HepG2 (cell line): ENCODE measurements around the gene MARF1. TPM values are rescaled to one million over a fixed set of nuclear protein-coding genes. Genes with fewer than 3 reads are reported as not detected.

Experiments used
- ATAC-seq: fragments of 200-7000 bp; cut with Tn5 transposase; 3 replicates; pipeline ENCODE4 v1.9.1; 2020; ENCODE audit warnings: mild to moderate bottlenecking, moderate library complexity
- BruUV-seq: library from RNA; stranded (reverse); fragments of 400-500 nt; replicated peaks from 2 replicates; lab custom pipeline; 2021; lab: Mats Ljungman, UMichigan
- CTCF ChIA-PET: fragments of 300-600 bp; formaldehyde crosslinking; extraction: SDS; loops from one replicate; lab custom pipeline; 2021; ENCODE audit warnings: low total read pairs, inconsistent platforms, low intra/inter-chr PET ratio; lab: Yijun Ruan, JAX
- POLR2A ChIA-PET: fragments of 350-600 bp; sonication (Branson Sonifier 250); formaldehyde crosslinking; loops from one replicate; lab custom pipeline; 2020; ENCODE audit warnings: antibody characterized with exemption, inconsistent platforms; lab: Yijun Ruan, JAX
- DNase-seq: peaks from one replicate; pipeline ENCODE4 v3.0.0-alpha.2; 2015; ENCODE audit warnings: low spot score
- FAIRE-seq: peaks from 3 replicates; lab custom pipeline; 2011; peaks lifted over from hg19 to GRCh38; lab: Jason Lieb, UNC
- H2AFZ ChIP-seq: one replicate; pipeline ENCODE4 v1.6.1; 2011; ENCODE audit warnings: low read length, inconsistent platforms
- H3K27ac ChIP-seq: fragments of 300-600 bp; 3 replicates; pipeline ENCODE4 v1.8.0; 2011; ENCODE audit warnings: mixed run types, mild to moderate bottlenecking, mixed read lengths, low read length, inconsistent platforms; ENCODE audit not compliant: insufficient read depth; ENCODE audit errors: extremely low read length
- H3K27me3 ChIP-seq, 2 experiments: fragments of 200-600 bp in 1 of 2; 2 replicates in 1 of 2; 3 replicates in 1 of 2; pipeline versions ENCODE4 v1.6.0 to v1.8.0; 2011; ENCODE audit warnings: low read length in 2 of 2, mild to moderate bottlenecking in 2 of 2, moderate library complexity in 2 of 2, inconsistent platforms in 1 of 2; ENCODE audit not compliant: insufficient read depth in 2 of 2, control insufficient read depth in 1 of 2
- H3K36me3 ChIP-seq, 2 experiments: fragments of 200-600 bp in 1 of 2; replicated peaks in 1 of 2; 2 replicates in 1 of 2; 3 replicates in 1 of 2; pipeline versions ENCODE4 v1.5.1 to v1.8.0; 2011; ENCODE audit warnings: low read length in 2 of 2, inconsistent platforms in 1 of 2; ENCODE audit not compliant: insufficient read depth in 2 of 2, control insufficient read depth in 1 of 2
- H3K4me1 ChIP-seq: 2 replicates; pipeline ENCODE4 v1.5.1; 2012; ENCODE audit warnings: low read length, inconsistent platforms; ENCODE audit not compliant: insufficient read depth
- H3K4me2 ChIP-seq: 2 replicates; pipeline ENCODE4 v1.6.0; 2011; ENCODE audit warnings: low read depth, low read length, inconsistent platforms
- H3K4me3 ChIP-seq, 3 experiments: fragments of 200-600 bp in 1 of 3; sonication (generic), shearing (Covaris generic) in 1 of 3; replicated peaks in 1 of 3; 2 replicates each; pipeline ENCODE4 v1.5.1; 2011 to 2016; ENCODE audit warnings: low read length in 3 of 3, inconsistent platforms in 2 of 3, low read depth in 2 of 3, mild to moderate bottlenecking in 2 of 3, control low read depth in 1 of 3, mixed read lengths in 1 of 3; ENCODE audit not compliant: insufficient read depth in 1 of 3
- H3K79me2 ChIP-seq: one replicate; pipeline ENCODE4 v1.6.1; 2011; ENCODE audit warnings: low read length, inconsistent platforms; ENCODE audit not compliant: insufficient read depth
- H3K9ac ChIP-seq: 2 replicates; pipeline ENCODE4 v1.6.0; 2011; ENCODE audit warnings: mild to moderate bottlenecking, low read depth, low read length, inconsistent platforms; ENCODE audit not compliant: insufficient read depth
- H3K9me3 ChIP-seq: 2 replicates; pipeline ENCODE4 v1.5.1; 2012; ENCODE audit warnings: mild to moderate bottlenecking, low read length
- H4K20me1 ChIP-seq: 2 replicates; pipeline ENCODE4 v1.6.0; 2011; ENCODE audit warnings: inconsistent platforms, mild to moderate bottlenecking, low read length, moderate library complexity; ENCODE audit not compliant: insufficient read depth
- ARID2 ChIP-seq: sonication (generic); formaldehyde crosslinking; IDR thresholded peaks from 2 replicates; pipeline ENCODE4 v1.8.1; 2022; ENCODE audit warnings: mild to moderate bottlenecking, missing genetic modification reagents, borderline replicate concordance
- FOSL2 ChIP-seq: sonication (generic); formaldehyde crosslinking; IDR thresholded peaks from 2 replicates; pipeline ENCODE4 v1.4.0; 2020; ENCODE audit warnings: missing genetic modification reagents
- FOXK1 ChIP-seq: sonication (generic); formaldehyde crosslinking; IDR thresholded peaks from 2 replicates; pipeline ENCODE4 v1.4.0; 2020; ENCODE audit warnings: low read depth, missing genetic modification reagents, borderline replicate concordance
- KAT8 ChIP-seq: IDR thresholded peaks from 2 replicates; pipeline ENCODE4 v1.6.1; 2016; ENCODE audit warnings: missing genetic modification reagents, missing compliant biosample characterization
- SAP130 ChIP-seq: IDR thresholded peaks from 2 replicates; pipeline ENCODE4 v1.6.1; 2016; ENCODE audit warnings: low read depth
- TEAD3 ChIP-seq: optimal IDR thresholded peaks from 2 replicates; pipeline ENCODE3; 2016; ENCODE audit warnings: borderline replicate concordance
- TGIF2 ChIP-seq: IDR thresholded peaks from 2 replicates; pipeline ENCODE4 v1.6.1; 2016; ENCODE audit warnings: control low read depth, missing compliant biosample characterization
- ZBTB25 ChIP-seq: IDR thresholded peaks from 2 replicates; pipeline ENCODE4 v1.6.1; 2018; ENCODE audit warnings: missing genetic modification reagents
- ZNF12 ChIP-seq: sonication (generic); formaldehyde crosslinking; IDR thresholded peaks from 2 replicates; pipeline ENCODE4 v1.5.0; 2020; ENCODE audit warnings: missing genetic modification reagents
- ZNF510 ChIP-seq: sonication (generic); formaldehyde crosslinking; IDR thresholded peaks from 2 replicates; pipeline ENCODE4 v1.4.0; 2020; ENCODE audit warnings: low read depth, mild to moderate bottlenecking, missing genetic modification reagents
- ZNF761 ChIP-seq: sonication (generic); formaldehyde crosslinking; conservative IDR thresholded peaks from 2 replicates; pipeline ENCODE4 v1.4.0; 2020; ENCODE audit warnings: mild to moderate bottlenecking, missing genetic modification reagents
- ZSCAN9 ChIP-seq: IDR thresholded peaks from 2 replicates; pipeline ENCODE4 v1.6.1; 2016; ENCODE audit warnings: borderline replicate concordance
- WGBS: methylation state at CpG from one replicate; pipeline ENCODE4 v1.1.6; 2017; ENCODE audit warnings: low lambda C conversion rate; 5-methylcytosine and 5-hydroxymethylcytosine counted together
- in situ Hi-C: cut with HindIII; loops from 2 replicates; pipeline ENCODE4 v1.10.0; 2017; ENCODE audit warnings: low pct_unique_long_range_greater_than_20kb; ENCODE audit not compliant: extremely low pct_ligation_motif_present
- intact Hi-C: fragments of 100-400 bp; cut with micrococcal nuclease; formaldehyde crosslinking; loops from one replicate; pipeline ENCODE4 v1.10.0; 2022; ENCODE audit not compliant: unreplicated experiment
- polyA plus RNA-seq, 8 experiments: library from polyadenylated mRNA; depleted of rRNA in 3 of 8; stranded (reverse) in 7 of 8; unstranded in 1 of 8; fragments of >200 nt; fragmentation: Illumina TruSeq in 4 of 8; extraction: Trizol in 4 of 8; gene quantifications; 2 replicates each; pipeline versions ENCODE4 v1.2.1 to v1.2.3, GENCODE V29; 2011 to 2016; ENCODE audit warnings: low read depth in 4 of 8, missing spikeins in 1 of 8, mixed read lengths in 1 of 8; ENCODE audit not compliant: insufficient read depth in 1 of 8
- total RNA-seq, 5 experiments: library from RNA; depleted of rRNA; stranded (reverse); fragments of >200 nt; fragmentation: Illumina TruSeq; extraction: Trizol; gene quantifications; 2 replicates each; pipeline ENCODE4 v1.2.3, GENCODE V29; 2016; ENCODE audit warnings: low read depth in 1 of 5
- TF ChIP-seq, protein P1 (sequence below), 2 experiments: sonication (generic) in 1 of 2; formaldehyde crosslinking in 1 of 2; IDR thresholded peaks; 2 replicates each; pipeline versions ENCODE4 v1.4.0 to v1.6.1; 2016 to 2020; ENCODE audit warnings: borderline replicate concordance in 1 of 2, low read depth in 1 of 2, mild to moderate bottlenecking in 1 of 2, missing genetic modification reagents in 1 of 2

MARF1 gene
- total and polyA plus RNA-seq, 2 of the 13 experiments (the other 11 are each of a cell fraction or from before 2014, with no cell fraction given), result 8.7 to 20.7 TPM

DNA sequence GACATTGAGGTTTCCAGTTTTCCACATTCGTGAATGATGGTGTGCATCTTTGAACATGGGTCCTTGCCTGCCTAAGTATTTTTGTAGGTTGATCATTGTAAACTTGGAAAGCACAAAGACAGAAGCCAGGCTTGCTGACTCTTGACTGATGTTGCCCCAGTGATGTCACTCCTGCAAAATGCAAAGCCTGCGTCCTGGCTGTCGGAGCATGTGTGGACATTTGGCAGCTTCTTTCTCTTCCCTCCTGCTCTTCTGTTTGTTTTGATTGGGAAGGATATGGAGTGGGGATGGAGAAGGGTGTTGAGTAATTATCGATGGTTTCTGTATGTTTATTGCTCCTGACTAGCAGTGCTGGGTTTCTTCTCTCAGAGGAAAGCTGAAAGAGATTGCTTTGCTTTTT is 10.3 kb upstream of the MARF1 start:
- FAIRE-seq (peak; percentile 53), ATAC-seq (no peak), DNase-seq (peak; percentile 58)
- ChIA-PET POLR2A (interaction anchor here (1.0 to 4.1 kb wide), 3 partner anchors 10 to 63 kb away, joined by 3 to 22 read pairs (median 3); partner anchors contain the start of gene MARF1), CTCF (interaction anchor here (0.7 kb wide), 1 partner anchor 59 kb away, joined by 3 read pairs; no protein-coding TSS in a partner anchor)
- no TSS peak for BruUV-seq
- H3K4me3 ChIP-seq, result no peak overlapping the region; a peak in 3 of 6 replicates
- 38% methylated on average over 4 of the region's 4 CpGs for whole genome bisulfite sequencing
- H3K27ac ChIP-seq, result no peak overlapping the region
- H2AFZ ChIP-seq, result no peak overlapping the region
- in situ Hi-C loops, result no loop called here
- H3K4me2 ChIP-seq, result peak overlapping the region; percentile 97
- H3K9me3 ChIP-seq, result no peaks in the 10 kb centered on the region
- H4K20me1 ChIP-seq, result peaks cover 14% of the 10 kb centered on the region; the same call in 1 of the 2 replicates
- peaks cover 74% of the 10 kb centered on the region for H3K79me2 ChIP-seq
- 0 out of 2 replicates have a peak overlapping the region, but pooled peaks have one; percentile 2 for H3K9ac ChIP-seq
- intact Hi-C loops, result no loop called here
- peaks cover 50% of the 10 kb centered on the region for H3K4me1 ChIP-seq
- H3K27me3 ChIP-seq, result peaks cover 0 to 6% of the 10 kb centered on the region in 2 experiments; a peak in 1 of 5 replicates
- H3K36me3 ChIP-seq, result peaks cover 3% of the 10 kb centered on the region in 2 experiments; a peak in 3 of 5 replicates
- 0 out of 2 replicates have a peak, but pooled peaks have one; percentile 41 for TF ChIP-seq TGIF2
- peak; percentile 43 for TF ChIP-seq TEAD3 (CRISPR knock-in tag)
- no peak for TF ChIP-seq ZNF510
- peak; percentile 33; the same call in 1 of the 2 replicates for TF ChIP-seq SAP130 (CRISPR knock-in tag)
- 0 out of 2 replicates have a peak, but pooled peaks have one; percentile 35 for TF ChIP-seq FOSL2 (CRISPR knock-in tag)
- 0 out of 2 replicates have a peak, but pooled peaks have one; percentile 59 for TF ChIP-seq ARID2 (CRISPR knock-in tag)
- TF ChIP-seq ZNF761 (CRISPR knock-in tag), result no peak
- peak; percentile 27; the same call in 1 of the 2 replicates for TF ChIP-seq ZSCAN9 (CRISPR knock-in tag)
- TF ChIP-seq, protein P1, sequence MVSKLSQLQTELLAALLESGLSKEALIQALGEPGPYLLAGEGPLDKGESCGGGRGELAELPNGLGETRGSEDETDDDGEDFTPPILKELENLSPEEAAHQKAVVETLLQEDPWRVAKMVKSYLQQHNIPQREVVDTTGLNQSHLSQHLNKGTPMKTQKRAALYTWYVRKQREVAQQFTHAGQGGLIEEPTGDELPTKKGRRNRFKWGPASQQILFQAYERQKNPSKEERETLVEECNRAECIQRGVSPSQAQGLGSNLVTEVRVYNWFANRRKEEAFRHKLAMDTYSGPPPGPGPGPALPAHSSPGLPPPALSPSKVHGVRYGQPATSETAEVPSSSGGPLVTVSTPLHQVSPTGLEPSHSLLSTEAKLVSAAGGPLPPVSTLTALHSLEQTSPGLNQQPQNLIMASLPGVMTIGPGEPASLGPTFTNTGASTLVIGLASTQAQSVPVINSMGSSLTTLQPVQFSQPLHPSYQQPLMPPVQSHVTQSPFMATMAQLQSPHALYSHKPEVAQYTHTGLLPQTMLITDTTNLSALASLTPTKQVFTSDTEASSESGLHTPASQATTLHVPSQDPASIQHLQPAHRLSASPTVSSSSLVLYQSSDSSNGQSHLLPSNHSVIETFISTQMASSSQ (IDR thresholded peaks at IDR 0.05; ENCODE audit: low read depth), result no peak
- TF ChIP-seq, protein P1 (CRISPR knock-in tag; IDR thresholded peaks at IDR 0.05; ENCODE audit: borderline replicate concordance), result no peak
- 0 out of 2 replicates have a peak, but pooled peaks have one; percentile 46 for TF ChIP-seq ZBTB25 (CRISPR knock-in tag)
- 0 out of 2 replicates have a peak, but pooled peaks have one; percentile 15 for TF ChIP-seq KAT8 (CRISPR knock-in tag)
- TF ChIP-seq ZNF12, result 0 out of 2 replicates have a peak, but pooled peaks have one; percentile 20
- TF ChIP-seq FOXK1 (CRISPR knock-in tag), result peak; percentile 17; the same call in 1 of the 2 replicates
